CD14-positive monocyte (primary cell): ENCODE results near the gene PPIG. TPM values are rescaled to one million over a fixed set of nuclear protein-coding genes. Genes with fewer than 3 reads are reported as not detected.
A peak's percentile ranks its signal among the peaks of the same experiment; 100 is the strongest.

Experiments
- DNase-seq, 3 donors: peaks; one replicate each; pipeline ENCODE4 v3.0.0-alpha.2; 2011 to 2022
- H2AFZ ChIP-seq: 2 replicates; pipeline ENCODE4 v1.6.0; 2012; ENCODE audit warnings: mild to moderate bottlenecking, low read depth, low read length, inconsistent platforms; ENCODE audit not compliant: insufficient read depth, poor library complexity, severe bottlenecking
- H3K27ac ChIP-seq, 2 donors: 1 replicate in 1 of 2; 2 replicates in 1 of 2; pipeline ENCODE4 v1.5.1; 2012 to 2013; ENCODE audit warnings: low read length in 2 of 2, control low read depth in 1 of 2, inconsistent platforms in 1 of 2, low read depth in 1 of 2, mild to moderate bottlenecking in 1 of 2
- H3K27me3 ChIP-seq, 2 donors: one replicate each; pipeline versions ENCODE4 v1.6.0 to v1.6.1; 2011 to 2013; ENCODE audit warnings: low read length in 2 of 2; ENCODE audit not compliant: control insufficient read depth in 2 of 2, insufficient read depth in 2 of 2
- H3K36me3 ChIP-seq, 2 donors: replicated peaks in 1 of 2; 1 replicate in 1 of 2; 2 replicates in 1 of 2; pipeline versions ENCODE4 v1.5.1 to v1.6.1; 2012 to 2013; ENCODE audit warnings: low read length in 2 of 2, control low read depth in 1 of 2, inconsistent platforms in 1 of 2, mild to moderate bottlenecking in 1 of 2; ENCODE audit not compliant: insufficient read depth in 2 of 2, control insufficient read depth in 1 of 2
- H3K4me1 ChIP-seq, 2 donors: 1 replicate in 1 of 2; 2 replicates in 1 of 2; pipeline versions ENCODE4 v1.5.1 to v1.6.1; 2012 to 2013; ENCODE audit warnings: low read length in 2 of 2, control low read depth in 1 of 2, inconsistent platforms in 1 of 2, mild to moderate bottlenecking in 1 of 2, moderate library complexity in 1 of 2; ENCODE audit not compliant: insufficient read depth in 2 of 2, control insufficient read depth in 1 of 2
- H3K4me2 ChIP-seq: replicated peaks from 2 replicates; pipeline ENCODE3; 2012; ENCODE audit warnings: low read length, moderate library complexity, mild to moderate bottlenecking; ENCODE audit not compliant: poor library complexity, severe bottlenecking; ENCODE audit errors: extremely low read depth
- H3K4me3 ChIP-seq, 3 experiments: fragments of 200-600 bp in 1 of 3; sonication (generic) in 1 of 3; replicated peaks in 1 of 3; 1 replicate in 2 of 3; 2 replicates in 1 of 3; pipeline ENCODE4 v1.5.1; 2011 to 2013; ENCODE audit warnings: low read length in 3 of 3, mild to moderate bottlenecking in 3 of 3, control low read depth in 2 of 3, low read depth in 2 of 3, inconsistent platforms in 1 of 3, moderate library complexity in 1 of 3
- H3K79me2 ChIP-seq: 2 replicates; pipeline ENCODE4 v1.6.0; 2012; ENCODE audit warnings: mild to moderate bottlenecking, control low read depth, inconsistent platforms, low read length, moderate library complexity; ENCODE audit not compliant: insufficient read depth
- H3K9ac ChIP-seq: 2 replicates; pipeline ENCODE4 v1.6.0; 2017; ENCODE audit warnings: low read length, mild to moderate bottlenecking; ENCODE audit not compliant: insufficient read depth, poor library complexity, severe bottlenecking
- H3K9me3 ChIP-seq, 2 donors: replicated peaks in 1 of 2; 1 replicate in 1 of 2; 2 replicates in 1 of 2; pipeline versions ENCODE4 v1.5.1 to v1.6.1; 2012 to 2013; ENCODE audit warnings: low read length in 2 of 2, control low read depth in 1 of 2; ENCODE audit not compliant: control insufficient read depth in 1 of 2, insufficient read depth in 1 of 2
- H4K20me1 ChIP-seq: 2 replicates; pipeline ENCODE4 v1.6.0; 2012; ENCODE audit warnings: mild to moderate bottlenecking, low read length, control low read depth, moderate library complexity; ENCODE audit not compliant: insufficient read depth
- H3K27ac Mint-ChIP-seq, 7 donors: one replicate each; pipeline ENCODE4 v1.8.0; 2020; ENCODE audit warnings: mild to moderate bottlenecking in 7 of 7, mixed read lengths in 7 of 7, moderate library complexity in 6 of 7, inconsistent platforms in 2 of 7
- H3K27me3 Mint-ChIP-seq, 3 donors: one replicate each; pipeline ENCODE4 v1.8.0; 2021 to 2022; ENCODE audit warnings: low read depth in 3 of 3, mild to moderate bottlenecking in 3 of 3, mixed read lengths in 3 of 3, moderate library complexity in 3 of 3, inconsistent platforms in 1 of 3
- H3K36me3 Mint-ChIP-seq, 2 donors: one replicate each; pipeline ENCODE4 v1.8.0; 2020; ENCODE audit warnings: mixed read lengths in 2 of 2, inconsistent platforms in 1 of 2, mild to moderate bottlenecking in 1 of 2
- H3K4me1 Mint-ChIP-seq: one replicate; pipeline ENCODE4 v1.8.0; 2020; ENCODE audit warnings: mild to moderate bottlenecking, mixed read lengths
- H3K4me3 Mint-ChIP-seq, 2 donors: one replicate each; pipeline ENCODE4 v1.8.0; 2020; ENCODE audit warnings: mild to moderate bottlenecking in 2 of 2, mixed read lengths in 2 of 2, moderate library complexity in 1 of 2
- H3K9me3 Mint-ChIP-seq, 7 donors: one replicate each; pipeline ENCODE4 v1.8.0; 2020 to 2022; ENCODE audit warnings: mixed read lengths in 7 of 7, mild to moderate bottlenecking in 6 of 7, moderate library complexity in 6 of 7, inconsistent platforms in 2 of 7
- WGBS: methylation state at CpG from one replicate; pipeline ENCODE4 v1.1.5; 2013; ENCODE audit warnings: missing lambda C conversion rate; ENCODE audit not compliant: insufficient coverage; 5-methylcytosine and 5-hydroxymethylcytosine counted together
- intact Hi-C, 2 donors: fragments of 100-400 bp; cut with micrococcal nuclease; formaldehyde crosslinking; loops; one replicate each; pipeline versions ENCODE4 v1.15.0 to v1.15.1; 2023
- polyA plus RNA-seq, 3 donors: library from polyadenylated mRNA; depleted of rRNA in 1 of 3; unstranded in 2 of 3; stranded (reverse) in 1 of 3; fragments of 300-500 nt in 2 of 3; fragments of >200 nt in 1 of 3; fragmentation: Illumina TruSeq in 2 of 3; gene quantifications; 1 replicate in 2 of 3; 2 replicates in 1 of 3; pipeline ENCODE4 v1.2.3, GENCODE V29; 2012 to 2021
- TF ChIP-seq, protein P1 (sequence below): fragments of 200-600 bp; IDR thresholded peaks from one replicate; pipeline ENCODE4 v1.8.0; 2022; ENCODE audit warnings: antibody characterized with exemption, mild to moderate bottlenecking

PPIG gene
- polyA plus RNA-seq, 3 donors = 21.0 to 34.4 (median 21.3) TPM

- WGBS = 100% methylated on average over 1 of the region's 2 CpGs
- no peak overlapping the region for H2AFZ ChIP-seq
- no peak overlapping the region for H3K9ac ChIP-seq
- H3K4me3 ChIP-seq = no peak overlapping the region
- peaks cover 0 to 6% (median 3%) of the 10 kb centered on the region in 7 donors for H3K9me3 Mint-ChIP-seq
- intact Hi-C loops = no loop called here
- H3K36me3 ChIP-seq = peaks cover 16 to 54% of the 10 kb centered on the region in 2 donors
- H3K36me3 Mint-ChIP-seq = peaks cover 20 to 46% of the 10 kb centered on the region in 2 donors
- H3K27ac Mint-ChIP-seq = peak overlapping the region in 1 of 7 donors; percentile 68
- TF ChIP-seq, protein P1, sequence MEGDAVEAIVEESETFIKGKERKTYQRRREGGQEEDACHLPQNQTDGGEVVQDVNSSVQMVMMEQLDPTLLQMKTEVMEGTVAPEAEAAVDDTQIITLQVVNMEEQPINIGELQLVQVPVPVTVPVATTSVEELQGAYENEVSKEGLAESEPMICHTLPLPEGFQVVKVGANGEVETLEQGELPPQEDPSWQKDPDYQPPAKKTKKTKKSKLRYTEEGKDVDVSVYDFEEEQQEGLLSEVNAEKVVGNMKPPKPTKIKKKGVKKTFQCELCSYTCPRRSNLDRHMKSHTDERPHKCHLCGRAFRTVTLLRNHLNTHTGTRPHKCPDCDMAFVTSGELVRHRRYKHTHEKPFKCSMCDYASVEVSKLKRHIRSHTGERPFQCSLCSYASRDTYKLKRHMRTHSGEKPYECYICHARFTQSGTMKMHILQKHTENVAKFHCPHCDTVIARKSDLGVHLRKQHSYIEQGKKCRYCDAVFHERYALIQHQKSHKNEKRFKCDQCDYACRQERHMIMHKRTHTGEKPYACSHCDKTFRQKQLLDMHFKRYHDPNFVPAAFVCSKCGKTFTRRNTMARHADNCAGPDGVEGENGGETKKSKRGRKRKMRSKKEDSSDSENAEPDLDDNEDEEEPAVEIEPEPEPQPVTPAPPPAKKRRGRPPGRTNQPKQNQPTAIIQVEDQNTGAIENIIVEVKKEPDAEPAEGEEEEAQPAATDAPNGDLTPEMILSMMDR = no peak
- no peaks in the 10 kb centered on the region for H3K79me2 ChIP-seq
- no peaks in the 10 kb centered on the region for H3K9me3 ChIP-seq
- no peak overlapping the region for H3K27ac ChIP-seq
- H3K4me1 ChIP-seq = no peaks in the 10 kb centered on the region
- H4K20me1 ChIP-seq = no peaks in the 10 kb centered on the region
- no peak for DNase-seq
- no peaks in the 10 kb centered on the region for H3K4me1 Mint-ChIP-seq
- H3K4me2 ChIP-seq = no peak overlapping the region
- no peaks in the 10 kb centered on the region for H3K27me3 ChIP-seq
- H3K4me3 Mint-ChIP-seq = no peak overlapping the region
- H3K27me3 Mint-ChIP-seq = no peaks in the 10 kb centered on the region
These were observed 21.6 kb upstream of the PPIG start for GRCh38 chr2:169562519-169562918.

GRCh38 chr2:169565686-169566085 is 18.5 kb upstream of the PPIG start:
- H3K4me3 Mint-ChIP-seq = no peak overlapping the region
- peaks cover 3% of the 10 kb centered on the region for H3K4me1 Mint-ChIP-seq
- no peak overlapping the region for H3K27ac Mint-ChIP-seq
- H3K9ac ChIP-seq = no peak overlapping the region
- no peak overlapping the region for H3K4me2 ChIP-seq
- no peaks in the 10 kb centered on the region for H3K4me1 ChIP-seq
- peaks cover 17% of the 10 kb centered on the region for H3K79me2 ChIP-seq
- peaks cover 24 to 47% of the 10 kb centered on the region in 2 donors for H3K36me3 Mint-ChIP-seq
- no peak overlapping the region for H3K27ac ChIP-seq
- H3K27me3 ChIP-seq = no peaks in the 10 kb centered on the region
- no peak overlapping the region for H3K4me3 ChIP-seq
- no peaks in the 10 kb centered on the region for H3K27me3 Mint-ChIP-seq
- no CpG with 5 or more reads among the region's 1 CpG for WGBS
- peaks cover 13 to 44% of the 10 kb centered on the region in 2 donors for H3K36me3 ChIP-seq
- intact Hi-C loops = no loop called here
- no peaks in the 10 kb centered on the region for H4K20me1 ChIP-seq
- TF ChIP-seq, protein P1 = no peak
- H3K9me3 Mint-ChIP-seq = peaks cover 0 to 6% (median 3%) of the 10 kb centered on the region in 7 donors
- no peak for DNase-seq
- H3K9me3 ChIP-seq = no peaks in the 10 kb centered on the region
- H2AFZ ChIP-seq = no peak overlapping the region
